ENCODE measurements around the gene LRRN2.

Gene LRRN2

DNA sequence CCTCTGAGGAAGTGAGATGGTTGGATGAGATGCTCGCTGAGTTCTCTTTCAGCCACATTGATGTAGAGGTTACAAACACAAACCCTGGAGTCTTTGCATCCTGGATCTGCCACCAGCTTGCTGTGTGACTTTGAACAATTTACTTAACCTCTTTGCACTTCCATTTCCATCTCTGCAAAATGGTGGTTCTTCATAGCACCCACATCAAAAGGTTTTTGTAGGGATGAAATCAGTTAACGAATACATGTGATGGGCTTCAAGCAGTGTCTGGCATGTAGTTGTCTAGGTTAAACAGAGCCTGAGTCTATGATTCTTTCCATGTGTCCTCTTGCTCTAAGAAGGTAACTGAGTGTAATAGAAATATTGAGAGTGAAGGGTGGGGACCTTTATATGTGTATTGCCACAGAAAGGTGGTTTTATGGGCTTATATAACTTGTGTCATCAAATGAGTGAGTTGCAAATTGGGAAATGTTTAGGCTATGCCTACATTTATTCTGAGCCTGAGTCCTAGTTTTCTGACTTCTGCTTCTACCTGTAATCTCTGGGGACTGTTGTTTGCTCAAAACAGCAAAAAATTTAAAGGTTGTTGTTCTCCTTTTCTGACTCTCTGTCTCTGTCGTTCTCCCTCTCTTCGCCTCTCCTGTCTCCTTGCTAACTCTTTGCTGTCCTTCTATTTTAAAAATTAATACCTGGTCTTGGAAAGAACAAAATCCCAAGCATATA lies 27.3 kb upstream of the LRRN2 start:
- no peak for DNase-seq (ENCODE audit: low spot score)

DNA sequence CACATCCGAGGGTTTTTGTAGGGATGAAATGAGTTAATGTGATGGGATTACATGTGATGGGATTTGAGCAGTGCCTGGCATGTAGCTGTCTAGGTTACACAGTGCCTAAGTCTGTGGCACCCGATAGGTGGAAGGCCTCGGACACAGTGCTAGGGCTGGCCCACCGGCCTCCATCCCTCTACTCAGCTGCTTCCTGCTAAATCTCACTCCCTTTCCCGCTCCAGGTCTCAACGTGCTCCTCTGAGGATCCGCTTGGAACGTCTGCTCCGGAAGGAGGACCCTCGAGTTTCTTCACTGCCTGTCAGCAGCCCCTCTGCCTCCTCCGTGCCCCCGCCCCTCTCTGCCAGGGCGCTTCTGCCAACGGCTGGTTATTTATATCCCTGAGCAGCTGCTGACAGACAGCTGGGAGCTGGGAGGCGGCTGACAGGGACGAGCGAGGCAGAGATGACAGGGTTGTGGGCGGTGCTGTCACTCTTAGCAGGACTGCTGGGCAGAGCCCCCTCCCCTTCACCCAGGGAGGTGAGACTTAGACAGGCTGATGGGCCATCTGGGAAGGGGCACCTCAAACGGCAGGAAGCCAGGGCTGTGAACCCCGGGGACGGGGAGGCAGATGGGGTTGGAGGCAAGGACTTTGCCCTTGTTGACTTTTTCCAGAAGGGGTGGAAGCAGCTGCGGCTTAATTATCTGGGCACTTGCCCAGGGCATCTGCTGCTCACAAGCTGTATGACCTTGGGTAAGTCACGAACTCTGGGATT lies 26.6 kb upstream of the LRRN2 start:
- DNase-seq (ENCODE audit: low spot score): peak; percentile 35

DNA sequence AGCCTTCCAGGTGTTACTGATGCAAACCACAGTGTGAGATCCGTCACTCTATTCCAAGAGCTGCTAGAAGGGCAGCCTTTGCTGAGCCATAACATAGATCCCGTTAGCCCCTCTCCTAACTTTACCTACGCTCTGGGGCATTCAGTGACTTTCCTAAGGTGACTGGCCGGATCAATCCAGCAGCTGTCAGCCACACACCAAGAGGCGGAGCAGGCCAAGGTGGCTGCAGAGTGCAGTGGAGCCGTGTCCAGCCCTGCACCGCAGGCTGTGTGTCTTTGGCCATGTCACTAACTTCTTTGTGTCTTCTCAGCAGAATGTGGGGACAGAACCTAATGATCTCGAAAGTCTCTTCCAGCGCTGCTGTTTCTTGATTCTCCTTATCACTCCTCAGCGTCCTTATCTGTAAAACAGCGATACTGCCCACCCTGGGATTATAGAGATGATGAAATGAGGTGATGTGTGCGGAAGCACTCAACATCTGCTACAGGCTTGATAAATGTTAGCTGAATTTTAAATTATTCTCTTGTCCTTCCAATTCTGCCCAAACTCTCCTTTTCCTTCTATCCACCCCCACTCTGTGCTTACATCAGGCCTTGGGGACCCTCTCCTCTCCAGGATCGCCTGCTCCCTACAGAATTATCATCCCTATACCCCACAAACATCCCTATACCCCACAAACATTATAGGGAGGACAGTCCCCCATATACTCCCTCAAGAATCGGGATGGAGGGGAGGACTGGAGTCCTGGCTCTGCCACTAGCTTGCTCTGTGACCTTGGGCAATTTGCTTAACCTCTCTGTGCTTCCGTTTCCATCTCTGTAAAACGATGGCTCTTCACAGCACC lies 25.8 kb upstream of the LRRN2 start:
- DNase-seq (ENCODE audit: low spot score): no peak

DNA sequence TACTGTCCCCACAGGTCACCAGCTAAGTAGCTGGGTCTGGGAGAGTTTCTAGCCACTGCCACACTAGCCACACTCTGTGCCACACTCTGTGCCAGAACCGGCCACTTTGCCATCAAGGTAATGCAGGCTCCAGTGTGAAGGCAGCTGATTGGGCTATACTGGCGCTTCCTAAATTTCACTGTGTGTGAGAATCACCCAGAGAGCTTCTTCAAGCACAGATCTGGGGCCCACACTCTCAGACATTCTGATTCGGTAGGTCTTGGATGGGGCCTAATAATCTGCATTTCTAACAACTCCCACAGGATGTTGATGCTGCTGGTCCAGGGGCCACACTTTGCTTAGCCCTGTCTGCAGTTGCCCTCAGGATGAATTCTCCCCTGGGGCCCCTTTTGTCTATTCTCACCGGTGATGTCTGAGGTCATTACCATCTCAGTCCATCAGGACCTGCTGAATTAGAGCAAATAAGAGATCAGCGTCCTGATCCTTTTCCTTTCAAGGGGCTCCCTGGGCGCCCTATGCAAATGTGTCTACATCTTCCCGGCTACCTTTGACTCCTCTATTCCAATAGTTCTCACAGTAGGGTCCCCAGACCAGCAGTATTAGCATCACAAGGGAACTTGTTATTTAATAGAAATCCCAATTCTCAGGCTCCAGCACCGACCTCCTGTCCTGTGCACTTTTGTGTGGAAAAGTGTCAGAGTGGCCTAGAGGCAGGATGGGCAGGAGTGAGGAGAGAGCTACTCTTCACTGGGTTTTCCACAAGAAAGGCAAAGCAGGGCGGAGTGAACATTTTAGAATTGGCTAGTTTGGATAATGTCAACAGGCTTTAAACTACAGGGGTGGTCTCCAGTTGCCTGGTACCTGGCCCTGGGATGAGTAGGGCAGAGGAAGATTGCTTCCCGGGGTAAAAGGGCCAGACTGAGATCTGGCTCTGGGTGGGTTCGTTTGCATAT lies 24.7 kb upstream of the LRRN2 start:
- DNase-seq (ENCODE audit: low spot score): no peak

DNA sequence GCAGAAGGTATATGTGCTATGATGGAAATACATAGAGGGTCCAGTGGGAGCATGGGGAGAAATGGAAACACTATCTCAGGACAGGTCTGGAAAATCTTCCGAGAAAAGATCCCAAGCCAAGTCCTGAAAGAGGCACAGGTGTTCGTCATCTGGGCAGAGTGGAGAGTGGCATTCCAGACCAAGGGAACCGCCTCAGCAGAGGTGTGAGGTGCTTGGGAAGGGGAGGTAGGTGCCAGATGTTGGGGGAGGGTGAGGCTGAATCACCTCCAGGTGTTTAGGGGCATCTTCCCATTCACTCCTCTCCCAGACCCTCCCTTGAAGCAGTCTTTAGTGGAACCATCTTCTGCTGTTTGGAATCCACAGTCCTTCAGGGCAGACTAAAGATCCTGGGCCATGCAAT lies 23.5 kb upstream of the LRRN2 start:
- no peak for DNase-seq (ENCODE audit: low spot score)

DNA sequence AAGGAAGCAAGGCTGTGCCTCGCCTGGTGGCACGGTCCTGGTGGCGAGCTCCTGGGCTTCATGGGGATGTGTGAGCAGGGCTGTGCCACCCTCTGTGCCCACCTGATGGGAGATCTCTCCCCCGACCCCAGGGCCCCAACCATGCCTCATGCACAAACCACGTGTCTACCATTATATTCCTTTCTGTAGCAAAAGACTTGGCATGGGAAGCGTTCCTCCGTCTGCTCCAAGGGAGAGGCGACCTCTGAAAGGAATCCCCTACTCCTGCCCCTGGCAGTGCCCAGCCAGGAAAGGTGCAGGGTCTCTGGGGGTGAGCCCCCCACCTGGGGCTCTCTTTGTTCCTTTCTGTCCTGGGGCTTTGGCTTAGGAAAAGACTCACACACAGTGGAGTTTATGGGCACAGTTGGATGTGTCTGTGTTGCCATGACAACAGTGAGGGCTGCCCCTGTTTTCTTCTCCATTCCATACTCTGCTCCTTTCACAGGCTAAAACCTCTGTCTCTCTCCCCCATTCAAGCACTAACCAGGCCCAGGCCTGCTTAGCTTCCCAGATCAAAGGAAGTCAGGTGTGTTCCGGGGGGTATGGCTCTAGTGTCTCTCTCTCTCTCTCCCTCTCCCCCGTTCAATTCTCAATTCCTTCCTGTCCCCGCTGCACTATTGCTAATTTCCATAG lies 21.4 kb upstream of the LRRN2 start:
- DNase-seq (ENCODE audit: low spot score): peak; percentile 56

DNA sequence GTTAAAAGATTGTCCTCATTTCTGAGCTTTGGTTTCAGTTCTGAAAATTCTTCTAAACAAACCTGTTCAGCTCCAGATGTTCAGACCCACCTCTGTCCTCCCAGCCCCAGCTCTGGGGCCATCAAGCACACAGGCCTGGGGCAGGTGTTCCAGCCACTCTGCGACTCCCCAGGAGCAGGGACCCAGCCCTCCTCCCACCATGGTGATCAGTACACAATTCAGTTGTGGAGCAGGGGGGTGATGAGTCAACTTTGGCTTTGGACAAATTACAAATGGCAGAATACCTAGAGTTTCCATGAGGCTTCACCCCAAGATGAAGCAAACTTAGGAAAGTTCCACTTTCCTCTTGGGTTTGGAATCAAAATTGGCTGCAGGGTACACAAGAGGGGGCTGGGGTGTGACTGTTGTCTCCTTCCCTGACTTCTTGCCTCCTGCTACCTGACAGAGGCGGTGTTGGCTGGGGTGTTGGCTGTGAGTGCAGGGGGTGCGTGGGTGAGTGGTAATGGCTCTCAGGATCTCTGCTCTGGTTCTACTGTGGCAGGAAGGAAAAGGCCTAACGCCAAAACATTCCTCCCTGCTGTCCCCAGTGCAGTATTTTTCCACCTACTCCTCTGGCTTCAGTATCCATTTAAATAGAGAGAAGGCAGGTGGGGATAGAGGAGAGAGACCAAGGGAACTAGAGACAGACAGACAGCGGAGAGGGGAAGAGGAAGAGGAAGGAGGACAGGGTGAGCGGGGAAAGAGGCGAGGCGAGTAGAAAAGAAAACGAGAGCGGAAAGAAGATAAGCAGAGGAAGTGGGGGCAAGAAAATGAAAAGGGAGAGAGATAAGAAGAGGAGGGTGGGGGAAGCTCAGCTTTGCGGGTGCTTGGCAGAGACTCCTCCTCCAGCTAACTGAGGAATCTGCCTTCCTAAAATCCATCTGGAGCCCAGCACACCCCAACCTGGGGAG lies 20.6 kb upstream of the LRRN2 start:
- DNase-seq (ENCODE audit: low spot score): no peak

DNA sequence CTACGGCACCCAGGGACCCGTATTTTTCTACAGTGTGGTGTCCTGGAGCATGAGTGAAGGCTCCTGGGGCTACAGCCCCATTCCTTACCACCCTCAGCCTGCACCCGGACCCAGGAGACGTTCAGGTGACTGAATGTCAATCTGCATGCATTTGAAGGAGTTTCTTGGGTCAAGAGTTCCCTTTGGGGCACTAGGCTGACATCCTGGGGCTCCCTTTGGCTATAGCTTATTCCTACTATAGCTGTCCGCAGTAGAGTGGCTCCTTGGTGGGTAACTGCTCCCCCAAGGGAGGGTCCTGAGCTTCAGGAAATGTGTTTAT lies 19.9 kb upstream of the LRRN2 start:
- no peak for DNase-seq (ENCODE audit: low spot score)

DNA sequence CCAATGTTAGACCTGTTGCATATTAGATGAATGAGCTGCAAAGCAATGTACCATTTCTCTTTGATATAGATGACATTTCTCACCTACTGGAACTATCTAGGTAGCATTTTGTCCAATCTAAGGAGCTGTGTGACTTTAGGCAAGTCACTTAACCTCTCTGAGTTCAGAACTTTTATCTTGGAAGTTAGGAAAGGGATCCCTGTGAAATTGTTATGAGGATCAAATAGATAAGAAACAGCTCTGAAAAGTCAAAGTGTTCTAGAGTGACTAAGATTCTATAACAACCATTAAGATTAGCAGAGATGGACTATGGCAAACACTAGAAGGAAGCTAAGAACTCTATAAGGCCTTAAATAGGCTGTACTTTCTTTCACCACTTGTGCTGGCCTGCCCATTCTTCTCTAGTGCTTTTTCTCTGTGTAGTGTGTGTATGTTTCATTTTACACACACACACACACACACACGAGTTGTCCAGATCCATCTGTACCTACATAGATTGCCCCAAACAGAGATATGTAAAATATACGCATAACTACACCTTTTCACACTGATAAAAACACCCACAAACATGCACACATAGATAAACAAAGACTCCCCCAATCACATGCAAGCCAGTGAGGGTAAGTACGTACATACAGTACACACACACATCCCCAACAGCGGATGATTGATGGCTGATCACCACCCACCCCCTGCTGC lies 19.4 kb upstream of the LRRN2 start:
- DNase-seq (ENCODE audit: low spot score): no peak

DNA sequence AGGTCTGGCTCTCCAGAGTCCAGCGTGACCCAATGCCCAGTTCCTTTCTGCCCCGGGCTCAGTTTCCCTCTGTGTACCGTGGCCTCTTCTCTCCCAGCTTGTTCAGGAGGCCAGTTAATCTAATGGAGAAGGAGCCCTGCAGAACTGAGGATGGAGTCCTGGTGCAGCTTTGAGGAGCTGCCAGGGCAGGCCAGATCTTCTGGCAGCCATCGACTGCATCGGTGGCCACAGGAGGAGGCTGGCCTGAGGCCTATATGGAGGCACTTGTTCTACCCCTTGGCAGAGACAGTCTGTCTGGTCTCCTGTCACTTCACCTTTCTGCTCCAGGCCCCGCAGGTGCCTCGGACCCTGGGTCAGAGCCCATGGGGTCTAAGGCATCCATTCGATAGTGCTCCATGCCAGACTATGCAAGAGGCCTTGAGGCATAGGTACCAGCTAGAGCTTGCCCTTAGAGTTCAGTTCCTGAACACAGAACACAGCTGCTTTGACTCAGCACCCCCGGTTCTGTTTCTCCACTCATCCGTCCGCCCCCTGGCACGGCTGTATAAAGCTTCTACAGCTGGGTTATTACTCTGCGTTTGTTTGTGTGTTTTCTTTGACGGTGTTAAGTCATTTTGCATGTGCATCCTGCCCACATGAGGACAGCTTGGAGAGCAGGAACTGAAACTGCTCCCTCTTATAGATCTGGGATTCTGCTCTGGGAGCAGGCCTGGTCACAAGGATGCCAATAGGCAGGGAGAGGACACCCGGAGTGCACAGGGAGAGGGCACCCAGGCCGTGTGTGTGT lies 18.5 kb upstream of the LRRN2 start:
- no peak for DNase-seq (ENCODE audit: low spot score)

DNA sequence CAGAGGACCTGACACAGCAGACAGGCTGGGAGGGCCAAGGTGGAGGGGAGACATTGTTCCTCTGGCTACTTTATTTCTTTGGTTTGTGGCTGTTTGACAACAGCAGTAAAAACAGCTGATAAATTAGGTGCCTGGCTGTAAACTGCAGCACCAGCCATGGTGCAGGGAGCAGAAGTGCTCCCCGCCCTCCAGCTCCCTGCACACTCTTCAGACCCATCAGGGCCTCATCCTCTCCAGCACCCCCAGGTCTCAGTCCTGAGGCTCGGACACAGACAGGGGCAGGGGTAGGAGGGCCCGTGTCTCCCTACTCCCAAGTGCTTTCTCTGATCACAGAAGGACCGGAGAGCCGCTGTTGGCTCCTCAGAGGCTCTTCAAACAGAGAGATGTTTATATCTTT lies 17.7 kb upstream of the LRRN2 start:
- no peak for DNase-seq (ENCODE audit: low spot score)

DNA sequence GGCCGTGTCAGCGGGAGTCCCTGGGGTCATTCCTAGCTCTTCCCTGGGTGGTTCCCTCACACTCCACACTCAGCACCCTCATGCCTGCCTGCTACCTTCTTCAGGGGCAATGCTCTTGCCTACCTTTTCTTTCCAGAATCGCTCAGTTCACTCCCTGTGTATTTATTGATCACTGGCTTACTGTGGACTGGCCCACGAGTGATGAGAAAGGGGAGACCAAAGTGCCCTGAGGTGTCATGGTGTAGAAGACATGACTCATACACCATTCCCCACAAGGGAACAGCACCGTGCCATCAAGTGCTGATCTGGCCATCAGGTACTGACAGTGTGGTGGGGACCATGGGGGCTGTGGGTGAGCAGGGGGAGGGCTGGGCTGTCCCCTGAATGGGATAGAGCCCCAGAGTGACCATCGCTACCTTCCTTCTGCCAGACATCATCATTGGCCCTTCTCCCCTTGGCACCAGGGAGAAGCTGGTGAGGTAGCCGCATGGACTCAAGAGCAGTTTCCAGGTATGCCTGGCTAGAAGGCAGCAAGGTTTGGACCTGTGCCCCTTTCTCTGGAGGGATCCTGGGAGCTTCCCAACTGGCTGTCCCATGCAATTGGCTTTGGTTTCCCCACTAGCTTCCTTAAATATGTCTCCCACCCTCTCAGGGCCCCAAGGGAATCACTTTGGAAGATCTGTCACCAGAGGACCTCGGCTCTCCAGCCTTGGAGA lies 17.2 kb upstream of the LRRN2 start:
- DNase-seq (ENCODE audit: low spot score): no peak

DNA sequence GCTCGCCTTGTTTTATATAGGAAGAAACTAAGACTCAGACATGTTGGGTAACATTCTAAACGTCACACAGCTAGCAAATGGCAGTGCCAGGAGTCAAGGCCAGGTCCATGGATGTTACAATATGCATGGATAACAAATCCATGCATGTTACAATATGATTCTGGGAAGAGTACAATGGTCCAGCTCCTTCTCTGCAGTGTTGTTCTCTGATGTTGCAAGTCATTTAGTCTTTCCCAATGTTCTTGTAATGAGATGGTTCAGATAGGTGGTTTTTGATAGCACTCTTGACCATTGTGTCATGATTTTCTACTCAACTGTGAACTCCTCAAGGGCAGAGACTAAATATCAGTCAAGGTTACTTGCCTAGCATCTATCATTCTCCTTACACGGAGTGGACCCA lies 15.7 kb upstream of the LRRN2 start:
- no peak for DNase-seq (ENCODE audit: low spot score)

DNA sequence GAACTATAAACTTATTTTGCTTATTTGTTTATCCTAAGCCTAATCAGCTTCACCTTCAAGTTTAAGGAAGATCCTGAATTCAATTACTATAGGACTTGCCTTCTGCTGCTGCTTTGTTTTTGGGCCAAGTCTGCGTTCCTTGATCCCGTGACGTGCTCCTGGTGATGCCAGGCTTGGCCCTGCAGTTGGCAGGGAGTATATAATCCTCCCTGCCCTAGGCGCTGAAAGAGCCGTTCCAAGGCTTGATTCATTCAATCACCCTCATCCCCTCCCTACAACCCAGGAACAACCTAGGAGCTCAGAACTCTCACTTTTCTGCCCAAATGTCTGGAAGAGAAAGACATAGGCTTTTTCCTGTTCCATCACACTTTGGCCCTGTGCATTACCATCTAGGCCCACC lies 12.4 kb upstream of the LRRN2 start:
- DNase-seq (ENCODE audit: low spot score): no peak

DNA sequence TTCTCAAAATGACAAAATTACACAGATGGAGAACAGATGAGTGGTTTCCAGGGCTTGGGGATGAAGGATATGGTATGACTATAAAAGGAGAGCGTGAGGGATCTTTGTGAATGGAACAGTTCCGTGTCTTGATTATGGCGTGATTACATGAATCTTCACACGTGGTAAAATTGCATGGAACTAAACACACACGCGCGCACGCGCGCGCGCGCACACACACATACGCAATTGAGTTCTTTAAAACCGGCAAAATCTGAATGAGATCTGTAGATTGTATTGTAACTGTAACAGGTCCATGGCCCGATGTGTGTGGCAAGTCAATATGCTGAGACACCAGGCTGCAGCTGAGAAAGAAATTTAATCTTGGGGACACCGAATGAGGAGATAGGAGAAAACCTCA lies 11.1 kb upstream of the LRRN2 start:
- DNase-seq (ENCODE audit: low spot score): no peak

DNA sequence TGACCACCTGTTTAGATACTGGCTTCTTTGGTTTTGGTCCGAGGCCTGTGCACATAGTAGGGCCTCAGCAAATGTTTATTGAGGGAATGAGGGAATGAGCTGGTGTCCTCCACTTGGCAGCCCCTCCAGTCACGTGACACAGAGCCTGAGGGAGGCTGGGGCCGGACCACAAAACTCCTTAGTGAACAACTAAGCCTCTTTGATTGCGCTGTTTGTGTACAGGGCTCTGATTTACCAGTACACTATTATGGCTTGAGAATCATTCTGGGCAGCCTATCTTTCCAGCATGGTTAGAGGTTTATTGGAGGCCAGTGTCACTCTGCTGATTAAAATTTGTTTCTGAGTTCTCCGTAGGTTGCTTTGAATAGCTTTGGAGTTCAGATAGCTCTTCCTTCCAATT lies 10.2 kb upstream of the LRRN2 start:
- no peak for DNase-seq (ENCODE audit: low spot score)

DNA sequence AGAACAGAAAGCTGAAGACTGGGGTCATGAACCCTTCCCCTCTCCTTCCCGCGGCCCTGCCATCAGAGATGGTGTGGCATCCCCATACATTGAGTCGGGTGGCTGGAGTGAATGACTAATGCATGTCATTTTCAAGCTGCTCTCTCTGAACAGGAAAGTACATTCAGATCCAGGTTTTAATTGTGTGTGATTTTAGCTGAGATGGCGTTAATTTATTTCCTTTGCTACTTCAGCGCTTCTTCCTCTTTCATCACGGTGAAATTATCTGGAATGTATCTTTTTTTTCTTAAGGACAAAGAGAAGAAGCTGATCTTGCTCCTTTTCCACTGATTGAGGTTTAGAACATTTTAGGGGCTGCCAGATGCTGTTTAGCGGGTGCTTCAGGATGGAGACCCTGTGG lies 8.6 kb upstream of the LRRN2 start:
- DNase-seq (ENCODE audit: low spot score): no peak

All from SK-N-DZ (cell line).